Measurements from ENCODE around the gene GLOD5. TPM values are rescaled to one million over a fixed set of nuclear protein-coding genes. Genes with fewer than 3 reads are reported as not detected.

GLOD5 gene
- total RNA-seq, 1 experiment from 2014 or later, result not detected

DNA sequence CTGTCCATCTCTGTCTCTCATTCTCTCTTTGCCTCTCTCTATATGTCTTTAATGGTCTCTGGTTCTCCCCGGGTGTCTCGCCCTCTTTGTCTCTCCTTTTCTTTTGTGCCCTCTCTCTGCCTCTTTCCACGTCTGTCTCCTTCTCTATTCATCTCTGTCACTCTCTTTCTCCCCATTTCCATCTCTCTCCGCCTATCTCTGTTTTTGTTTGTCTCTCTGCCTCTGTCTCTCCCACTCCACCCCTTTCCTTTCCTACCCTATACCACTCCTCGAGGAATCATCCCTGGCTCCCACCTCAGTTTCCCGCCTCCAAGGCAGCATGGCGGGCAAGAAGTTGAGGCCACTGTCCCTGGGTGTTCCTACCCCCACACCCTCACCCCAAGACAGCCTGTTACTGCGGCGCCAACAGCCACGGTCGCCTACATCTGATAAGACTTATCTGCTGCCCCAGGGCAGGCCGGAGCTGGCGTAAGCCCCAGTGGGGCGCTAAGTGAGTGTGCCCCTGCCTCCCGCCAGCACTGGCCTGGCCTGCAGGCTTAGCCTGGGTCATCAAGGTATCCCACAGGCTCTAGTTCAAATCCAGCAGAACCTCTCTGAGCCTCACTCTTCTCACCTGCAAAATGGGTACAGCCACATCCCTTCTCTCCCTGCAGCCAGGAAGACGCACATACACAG is 24.1 kb downstream of the GLOD5 start:
- no peaks in the 10 kb centered on the region for H3K9me3 Mint-ChIP-seq (ENCODE audit: low read depth, unreplicated experiment)
- CTCF ChIA-PET, result no interaction called here
- peaks cover 59% of the 10 kb centered on the region for H3K27me3 Mint-ChIP-seq (ENCODE audit: unreplicated experiment)
- intact Hi-C loops (cut with micrococcal nuclease; ENCODE audit: unreplicated experiment), result no loop called here
- no peak overlapping the region for H3K4me3 Mint-ChIP-seq (ENCODE audit: low read depth, unreplicated experiment)
- no peaks in the 10 kb centered on the region for H3K4me1 Mint-ChIP-seq (ENCODE audit: low read depth, unreplicated experiment)
- no peak overlapping the region for H3K27ac Mint-ChIP-seq (ENCODE audit: unreplicated experiment)
- TF ChIP-seq, protein P1, sequence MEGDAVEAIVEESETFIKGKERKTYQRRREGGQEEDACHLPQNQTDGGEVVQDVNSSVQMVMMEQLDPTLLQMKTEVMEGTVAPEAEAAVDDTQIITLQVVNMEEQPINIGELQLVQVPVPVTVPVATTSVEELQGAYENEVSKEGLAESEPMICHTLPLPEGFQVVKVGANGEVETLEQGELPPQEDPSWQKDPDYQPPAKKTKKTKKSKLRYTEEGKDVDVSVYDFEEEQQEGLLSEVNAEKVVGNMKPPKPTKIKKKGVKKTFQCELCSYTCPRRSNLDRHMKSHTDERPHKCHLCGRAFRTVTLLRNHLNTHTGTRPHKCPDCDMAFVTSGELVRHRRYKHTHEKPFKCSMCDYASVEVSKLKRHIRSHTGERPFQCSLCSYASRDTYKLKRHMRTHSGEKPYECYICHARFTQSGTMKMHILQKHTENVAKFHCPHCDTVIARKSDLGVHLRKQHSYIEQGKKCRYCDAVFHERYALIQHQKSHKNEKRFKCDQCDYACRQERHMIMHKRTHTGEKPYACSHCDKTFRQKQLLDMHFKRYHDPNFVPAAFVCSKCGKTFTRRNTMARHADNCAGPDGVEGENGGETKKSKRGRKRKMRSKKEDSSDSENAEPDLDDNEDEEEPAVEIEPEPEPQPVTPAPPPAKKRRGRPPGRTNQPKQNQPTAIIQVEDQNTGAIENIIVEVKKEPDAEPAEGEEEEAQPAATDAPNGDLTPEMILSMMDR (IDR thresholded peaks at IDR 0.05; ENCODE audit: unreplicated experiment), result no peak
- H3K36me3 Mint-ChIP-seq (ENCODE audit: insufficient read depth, unreplicated experiment), result no peaks in the 10 kb centered on the region
- BruUV-seq (replicated peaks), result no TSS peak
- DNase-seq, result no peak

DNA sequence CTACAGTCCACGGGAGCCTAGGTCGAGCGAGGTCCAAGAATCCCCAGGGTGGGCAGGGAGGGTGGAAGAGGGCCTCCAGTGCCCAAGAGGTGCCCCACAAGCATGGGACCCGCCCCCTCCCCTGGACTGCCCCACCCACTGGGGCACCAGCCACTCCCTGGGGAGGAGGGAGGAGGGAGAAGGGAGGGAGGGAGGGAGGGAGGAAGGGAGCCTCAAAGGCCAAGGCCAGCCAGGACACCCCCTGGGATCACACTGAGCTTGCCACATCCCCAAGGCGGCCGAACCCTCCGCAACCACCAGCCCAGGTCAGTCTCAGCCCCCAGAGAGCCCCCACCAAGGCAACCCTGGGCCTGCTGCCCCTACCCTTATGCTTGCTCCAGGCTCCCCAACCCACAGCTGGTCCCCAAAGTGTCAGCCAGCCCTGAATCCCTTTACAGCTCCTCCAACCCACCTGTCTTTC is 24.8 kb downstream of the GLOD5 start, which contains the start of gene GATA1:
GATA1 (plus strand) TSS at position 250 of the 460 bp plus-strand sequence. CDS start 4,520 bp downstream, outside the sequence.
- BruUV-seq (replicated peaks), result no TSS peak
- TF ChIP-seq, protein P1 (IDR thresholded peaks at IDR 0.05; ENCODE audit: unreplicated experiment), result no peak
- no peak within 1 kb of the TSS for H3K4me3 Mint-ChIP-seq (ENCODE audit: low read depth, unreplicated experiment)
- intact Hi-C loops (cut with micrococcal nuclease; ENCODE audit: unreplicated experiment), result no loop called here
- H3K36me3 Mint-ChIP-seq (ENCODE audit: insufficient read depth, unreplicated experiment), result no peaks in the 10 kb centered on the region
- H3K9me3 Mint-ChIP-seq (ENCODE audit: low read depth, unreplicated experiment), result no peaks in the 10 kb centered on the region
- CTCF ChIA-PET, result interaction anchor here (0.6 kb wide), 1 partner anchor 145 kb away, joined by 3 read pairs; no protein-coding TSS in a partner anchor
- H3K27ac Mint-ChIP-seq (ENCODE audit: unreplicated experiment), result no peak within 1 kb of the TSS
- peaks cover 63% of the 10 kb centered on the region for H3K27me3 Mint-ChIP-seq (ENCODE audit: unreplicated experiment)
- no peaks in the 10 kb centered on the region for H3K4me1 Mint-ChIP-seq (ENCODE audit: low read depth, unreplicated experiment)
- DNase-seq, result no peak

DNA sequence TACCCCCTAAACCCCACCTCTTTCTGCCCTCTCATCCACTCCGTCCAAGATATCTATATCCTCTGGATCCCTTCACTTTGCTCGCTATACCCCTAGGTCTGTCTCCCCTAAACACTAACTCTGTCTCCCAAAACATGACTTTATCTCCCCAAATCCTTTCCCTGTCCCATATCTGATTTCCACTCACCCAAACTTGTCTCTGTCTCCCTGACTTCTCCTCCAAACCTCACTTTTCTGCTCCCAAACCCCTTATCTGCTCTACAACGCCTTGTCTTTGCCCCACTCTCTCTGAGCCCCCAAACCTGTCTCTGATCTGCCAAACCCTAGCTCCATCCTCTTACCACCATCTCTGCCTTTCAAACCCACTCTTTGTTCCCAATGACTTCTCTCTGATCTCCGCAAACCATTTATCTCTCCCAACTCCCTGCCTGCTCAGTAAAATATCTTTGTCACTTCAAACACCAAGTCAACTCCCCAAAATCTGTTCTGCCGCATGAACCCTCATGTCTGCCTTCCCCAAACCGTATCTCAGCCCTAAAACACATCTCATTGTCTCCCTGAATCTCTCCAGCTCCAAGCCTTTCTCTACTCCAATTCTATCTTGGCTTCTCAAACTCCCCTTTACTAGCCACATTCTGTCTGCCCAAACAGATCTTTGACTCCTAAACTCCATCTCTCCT is 25.4 kb downstream of the GLOD5 start:
- no peak overlapping the region for H3K27ac Mint-ChIP-seq (ENCODE audit: unreplicated experiment)
- H3K4me1 Mint-ChIP-seq (ENCODE audit: low read depth, unreplicated experiment), result no peaks in the 10 kb centered on the region
- BruUV-seq (replicated peaks), result no TSS peak
- CTCF ChIA-PET, result interaction anchor here (0.6 kb wide), 1 partner anchor 145 kb away, joined by 3 read pairs; no protein-coding TSS in a partner anchor
- H3K4me3 Mint-ChIP-seq (ENCODE audit: low read depth, unreplicated experiment), result no peak overlapping the region
- intact Hi-C loops (cut with micrococcal nuclease; ENCODE audit: unreplicated experiment), result no loop called here
- no peaks in the 10 kb centered on the region for H3K9me3 Mint-ChIP-seq (ENCODE audit: low read depth, unreplicated experiment)
- DNase-seq, result no peak
- no peaks in the 10 kb centered on the region for H3K36me3 Mint-ChIP-seq (ENCODE audit: insufficient read depth, unreplicated experiment)
- TF ChIP-seq, protein P1 (IDR thresholded peaks at IDR 0.05; ENCODE audit: unreplicated experiment), result no peak
- peaks cover 63% of the 10 kb centered on the region for H3K27me3 Mint-ChIP-seq (ENCODE audit: unreplicated experiment)

DNA sequence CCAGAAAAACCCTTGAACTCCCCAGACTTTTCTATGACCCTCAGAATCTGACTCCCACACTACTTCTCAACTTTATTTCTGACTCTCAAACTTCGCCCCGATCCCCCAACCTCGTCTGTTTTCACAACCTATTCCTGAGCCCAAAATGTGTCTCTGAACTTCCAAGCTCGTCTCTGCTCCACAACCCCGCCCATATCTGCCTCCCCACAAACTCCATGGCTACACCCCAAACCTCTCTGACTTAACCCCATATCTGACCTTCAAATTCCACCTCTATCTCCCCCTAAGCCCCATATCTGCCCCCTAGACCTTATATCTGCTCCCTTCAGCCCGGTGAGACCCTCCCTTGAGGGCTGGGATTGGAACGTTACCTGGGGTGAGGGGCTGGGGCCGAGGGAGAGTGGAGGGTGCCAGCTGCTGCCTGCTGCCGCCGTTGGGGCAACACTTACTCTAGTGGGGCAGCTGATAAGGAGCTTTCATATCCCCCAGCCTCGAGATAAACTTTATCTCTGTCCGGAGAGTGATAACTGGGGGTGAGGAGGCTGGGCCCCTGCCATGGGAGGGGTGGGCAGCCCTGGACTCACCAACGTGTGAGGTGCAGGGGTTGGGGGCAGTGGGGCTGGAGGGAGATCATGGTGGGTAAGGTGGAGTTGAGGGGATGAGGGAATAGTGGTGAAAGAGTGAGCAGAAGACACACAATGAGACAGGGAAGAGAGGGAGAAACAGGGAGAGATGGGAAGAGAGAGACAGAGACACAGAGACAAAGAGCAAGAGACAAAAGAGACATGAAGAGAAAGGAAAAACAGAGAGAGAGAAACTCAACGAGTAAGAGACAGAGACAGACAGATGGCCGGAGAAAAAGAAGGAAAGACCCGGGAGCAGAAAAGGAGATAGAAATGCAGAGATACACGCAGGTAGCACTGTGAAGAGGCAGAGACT is 26.2 kb downstream of the GLOD5 start:
- no peak for DNase-seq
- CTCF ChIA-PET, result no interaction called here
- Mint-ChIP-seq H3K9me3 (ENCODE audit: low read depth, unreplicated experiment) (no peaks in the 10 kb centered on the region), H3K27me3 (ENCODE audit: unreplicated experiment) (peaks cover 63% of the 10 kb centered on the region), H3K36me3 (ENCODE audit: insufficient read depth, unreplicated experiment) (no peaks in the 10 kb centered on the region), H3K27ac (ENCODE audit: unreplicated experiment) (no peak overlapping the region), H3K4me1 (ENCODE audit: low read depth, unreplicated experiment) (no peaks in the 10 kb centered on the region), H3K4me3 (ENCODE audit: low read depth, unreplicated experiment) (no peak overlapping the region)
- intact Hi-C loops (cut with micrococcal nuclease; ENCODE audit: unreplicated experiment), result no loop called here
- TF ChIP-seq, protein P1 (IDR thresholded peaks at IDR 0.05; ENCODE audit: unreplicated experiment), result no peak
- no TSS peak for BruUV-seq (replicated peaks)

Data from Calu3 (cell line).